A549 (cell line): ENCODE measurements around the gene STAT4. TPM values are rescaled to one million over a fixed set of nuclear protein-coding genes. Genes with fewer than 3 reads are reported as not detected.
A peak's percentile ranks its signal among the peaks of the same experiment; 100 is the strongest.

ENCODE experiments used
- ATAC-seq, 2 experiments: fragments of 200-7000 bp in 1 of 2; fragments of >200 bp in 1 of 2; cut with Nextera tagmentation in 1 of 2; cut with Tn5 transposase in 1 of 2; 3 replicates each; pipeline versions ENCODE4 v1.8.0 to v1.9.1; 2018 to 2020; ENCODE audit warnings: mild to moderate bottlenecking in 1 of 2, moderate library complexity in 1 of 2
- CTCF ChIA-PET: fragments of 300-600 bp; sonication (Branson Sonifier 250); formaldehyde crosslinking; extraction: SDS; loops from one replicate; lab custom pipeline; 2021; ENCODE audit warnings: antibody characterized with exemption, inconsistent platforms; lab: Yijun Ruan, JAX
- POLR2A ChIA-PET: fragments of 350-600 bp; formaldehyde crosslinking; extraction: SDS; loops from one replicate; lab custom pipeline; 2021; ENCODE audit warnings: antibody characterized with exemption, inconsistent platforms; lab: Yijun Ruan, JAX
- DNase-seq, 2 experiments: peaks; one replicate each; pipeline versions ENCODE4 v3.0.0 to v3.0.0-alpha.2; 2011 to 2016; ENCODE audit warnings: low read depth in 1 of 2, low spot score in 1 of 2
- FAIRE-seq: peaks from 2 replicates; lab custom pipeline; 2011; peaks lifted over from hg19 to GRCh38; lab: Jason Lieb, UNC
- H3K27ac ChIP-seq, 2 experiments: fragments of >200 bp; sonication (Bioruptor Twin); formaldehyde crosslinking; 3 replicates each; pipeline ENCODE4 v1.5.1; 2016 to 2017
- H3K4me1 ChIP-seq: fragments of >200 bp; sonication (Bioruptor Twin); formaldehyde crosslinking; 3 replicates; pipeline ENCODE4 v1.6.1; 2016
- H3K4me2 ChIP-seq: fragments of >200 bp; sonication (Bioruptor Twin); formaldehyde crosslinking; 3 replicates; pipeline ENCODE4 v1.6.1; 2016
- H3K4me3 ChIP-seq: fragments of >200 bp; sonication (Bioruptor Twin); formaldehyde crosslinking; 3 replicates; pipeline ENCODE4 v1.5.1; 2016
- H3K9me3 ChIP-seq: fragments of >200 bp; sonication (Bioruptor Twin); formaldehyde crosslinking; 3 replicates; pipeline ENCODE4 v1.6.1; 2016
- CBX2 ChIP-seq: fragments of 200-600 bp; sonication (generic); IDR thresholded peaks from 2 replicates; pipeline ENCODE4 v1.6.1; 2016; ENCODE audit warnings: low read depth, mild to moderate bottlenecking, borderline replicate concordance
- CEBPB ChIP-seq, 2 experiments: fragments of >200 bp in 1 of 2; sonication (Bioruptor Twin) in 1 of 2; formaldehyde crosslinking in 1 of 2; IDR thresholded peaks; 2 replicates each; pipeline ENCODE4 v1.6.1; 2012 to 2016
- EP300 ChIP-seq, 2 experiments: fragments of >200 bp; sonication (Bioruptor Twin); formaldehyde crosslinking; IDR thresholded peaks; 2 replicates in 1 of 2; 3 replicates in 1 of 2; pipeline ENCODE4 v1.6.1; 2016 to 2017
- FOSL2 ChIP-seq, 2 experiments: fragments of 450-650 bp in 1 of 2; fragments of >200 bp in 1 of 2; sonication (Bioruptor Twin) in 1 of 2; formaldehyde crosslinking; IDR thresholded peaks; 2 replicates each; pipeline versions ENCODE4 v1.5.0 to v1.6.1; 2016 to 2020; ENCODE audit warnings: mild to moderate bottlenecking in 1 of 2, moderate library complexity in 1 of 2
- GATA3 ChIP-seq: IDR thresholded peaks from 2 replicates; pipeline ENCODE4 v1.6.1; 2012; ENCODE audit warnings: borderline replicate concordance
- HOXB5 ChIP-seq: fragments of 250-450 bp; sonication (Bioruptor Pico); IDR thresholded peaks from 2 replicates; pipeline ENCODE4 v1.5.0; 2020; ENCODE audit warnings: mild to moderate bottlenecking, moderate library complexity
- JUNB ChIP-seq: fragments of >200 bp; sonication (Bioruptor Twin); formaldehyde crosslinking; IDR thresholded peaks from 2 replicates; pipeline ENCODE4 v1.6.1; 2016
- PBX3 ChIP-seq: IDR thresholded peaks from 2 replicates; pipeline ENCODE4 v1.6.1; 2012
- RAD21 ChIP-seq, 2 experiments: fragments of >200 bp in 1 of 2; sonication (Bioruptor Twin) in 1 of 2; formaldehyde crosslinking in 1 of 2; IDR thresholded peaks in 1 of 2; conservative IDR thresholded peaks in 1 of 2; 2 replicates in 1 of 2; 3 replicates in 1 of 2; pipeline ENCODE4 v1.6.1; 2012 to 2018; ENCODE audit warnings: inconsistent platforms in 1 of 2
- RNF2 ChIP-seq: fragments of 200-600 bp; sonication (generic); IDR thresholded peaks from 2 replicates; pipeline ENCODE4 v1.6.1; 2016; ENCODE audit warnings: low read depth, mild to moderate bottlenecking, antibody characterized with exemption, moderate library complexity, borderline replicate concordance
- USF2 ChIP-seq: fragments of 450-650 bp; IDR thresholded peaks from 2 replicates; pipeline ENCODE4 v1.6.1; 2014; ENCODE audit warnings: antibody characterized with exemption
- ZFP36 ChIP-seq: fragments of 450-650 bp; IDR thresholded peaks from 2 replicates; pipeline ENCODE4 v1.6.1; 2014; ENCODE audit warnings: borderline replicate concordance; ENCODE audit not compliant: partially characterized antibody
- ZNF302 ChIP-seq: fragments of 250-450 bp; sonication (Bioruptor Pico); IDR thresholded peaks from 2 replicates; pipeline ENCODE4 v1.9.0; 2021; ENCODE audit warnings: inconsistent platforms, mild to moderate bottlenecking, moderate library complexity
- WGBS: methylation state at CpG from one replicate; pipeline ENCODE4 v1.1.6; 2017; ENCODE audit errors: missing lambda C conversion rate; 5-methylcytosine and 5-hydroxymethylcytosine counted together
- polyA plus RNA-seq, 4 experiments: library from polyadenylated mRNA; depleted of rRNA in 3 of 4; stranded (reverse); fragments of >200 nt; fragmentation: RNase III in 1 of 4; extraction: RNeasy Plus Mini Kit Qiagen cat#74134 plus additional on column Dnase treatment in 1 of 4; gene quantifications; 2 replicates in 3 of 4; 3 replicates in 1 of 4; pipeline ENCODE4 v1.2.3, GENCODE V29; 2011 to 2017

The STAT4 gene
- polyA plus RNA-seq, 2 of the 4 experiments (the other 2 are of a cell fraction), result 11.6 to 34.4 TPM

DNA sequence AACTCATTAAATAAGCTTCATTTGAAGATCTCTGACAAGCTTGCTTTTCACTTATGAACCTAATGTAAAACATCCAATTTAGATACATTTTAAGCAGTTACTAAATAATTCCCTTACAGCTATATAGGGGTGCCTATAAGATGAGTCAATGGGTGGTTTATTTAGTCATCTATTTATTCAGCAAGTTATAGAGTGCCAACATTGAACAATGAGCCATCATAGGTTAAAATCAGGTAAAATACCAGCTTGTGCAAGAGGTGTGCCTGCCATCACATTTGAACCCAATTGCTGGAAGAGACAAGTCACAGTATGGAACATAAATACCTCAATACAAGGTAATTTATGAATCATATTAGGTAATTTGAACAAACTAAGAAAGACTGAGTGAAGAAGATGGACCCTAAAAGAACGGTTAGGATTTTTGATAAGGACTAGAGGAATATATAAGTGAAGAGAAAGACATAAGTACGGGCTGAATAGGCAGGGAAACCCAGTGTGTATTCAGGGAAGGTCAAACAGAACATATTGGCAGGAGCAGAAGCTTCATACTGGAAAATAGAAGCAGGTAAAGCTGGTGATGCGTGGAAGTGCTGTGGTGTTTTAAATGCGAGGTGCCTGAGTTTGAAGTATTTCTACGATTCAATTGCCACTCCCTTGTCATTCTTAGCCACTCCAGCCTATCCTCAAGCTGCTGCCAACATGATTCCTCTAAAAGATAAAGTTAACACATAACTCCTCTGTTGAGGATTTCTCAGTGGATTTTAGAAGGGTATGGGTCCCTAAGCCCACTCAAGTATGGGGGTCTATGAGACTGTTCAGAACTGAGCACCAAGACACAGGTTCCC lies 18.9 kb upstream of the STAT4 start (continued):
- peak in 1 of 2 experiments; percentile 25; a peak in 3 of 5 replicates for TF ChIP-seq RAD21 (conservative IDR thresholded peaks at IDR 0.05 in 1 of 2, IDR thresholded peaks at IDR 0.05 in 1 of 2)
- no peak for TF ChIP-seq ZFP36
- TF ChIP-seq, all 56 proteins: peak for 11

DNA sequence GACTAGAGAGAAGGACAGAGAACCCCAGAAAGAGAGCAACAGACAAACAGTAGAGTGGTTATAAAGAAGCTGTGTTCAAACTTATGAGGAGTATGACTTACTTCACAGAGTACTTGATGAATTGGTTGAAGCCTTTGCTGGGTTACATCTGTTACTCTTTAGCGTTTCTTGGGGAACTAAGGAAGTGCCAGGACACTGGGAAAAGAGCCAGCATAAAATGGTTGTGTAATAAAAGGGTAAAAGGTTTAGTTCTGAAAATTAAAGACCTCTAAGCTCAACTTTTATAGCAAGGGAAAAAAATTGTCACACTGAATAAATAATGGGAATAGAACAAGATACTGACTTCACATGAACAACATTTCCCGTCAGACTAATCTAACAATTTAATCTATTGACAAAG lies 17.0 kb upstream of the STAT4 start:
- Histone ChIP-seq H3K4me3 (no peak overlapping the region), H3K4me2 (peak overlapping the region; percentile 69), H3K9me3 (no peaks in the 10 kb centered on the region), H3K27ac (peak overlapping the region; percentile 85 to 95), H3K4me1 (peaks cover 75% of the 10 kb centered on the region)
- WGBS, result 28% methylated on average over 2 of the region's 2 CpGs
- FAIRE-seq (no peak), ATAC-seq (no peak), DNase-seq (peak in 1 of 2 experiments; percentile 46)
- ChIA-PET CTCF (interaction anchor here (1.0 to 11.8 kb wide), 7 partner anchors 12 to 356 kb away, joined by 4 to 172 read pairs (median 17); no protein-coding TSS in a partner anchor), POLR2A (no interaction called here)
- TF ChIP-seq PBX3 (no peak), CBX2 (no peak), HOXB5 (no peak), RNF2 (no peak), ZFP36 (no peak), CEBPB (IDR thresholded peaks at IDR 0.05) (peak in 1 of 2 experiments; percentile 68; a peak in 2 of 4 replicates)

- H3K4me3 ChIP-seq, result no peak overlapping the region
- H3K4me2 ChIP-seq, result peak overlapping the region; percentile 69
- ChIA-PET POLR2A (no interaction called here), CTCF (interaction anchor here (1.1 to 11.8 kb wide), 12 partner anchors 11 to 357 kb away, joined by 3 to 172 read pairs (median 21); no protein-coding TSS in a partner anchor)
- H3K9me3 ChIP-seq, result no peaks in the 10 kb centered on the region
- H3K4me1 ChIP-seq, result peaks cover 67% of the 10 kb centered on the region
- 67% methylated on average over 4 of the region's 4 CpGs for WGBS
- ATAC-seq, result no peak
- TF ChIP-seq FOSL2 (IDR thresholded peaks at IDR 0.05), result no peak
- TF ChIP-seq FOSL2 (CRISPR knock-in tag; IDR thresholded peaks at IDR 0.05), result peak; percentile 35; the same call in 1 of the 2 replicates
- no peak for TF ChIP-seq GATA3
- DNase-seq, result no peak
- FAIRE-seq, result no peak
- peak overlapping the region; percentile 85 to 95 for H3K27ac ChIP-seq
These were observed 16.1 kb upstream of the STAT4 start for GRCh38 chr2:191166756-191167445.

- peak; percentile 33 to 67; a peak in 4 of 6 replicates for ATAC-seq
- whole genome bisulfite sequencing, result 39% methylated on average over 4 of the region's 4 CpGs
These were observed 15.4 kb upstream of the STAT4 start for GRCh38 chr2:191166111-191166755.

More at GRCh38 chr2:191166111-191166755, 15.4 kb upstream of the STAT4 start:
- H3K9me3 ChIP-seq, result no peaks in the 10 kb centered on the region
- H3K4me3 ChIP-seq, result no peak overlapping the region
- TF ChIP-seq GATA3 (peak; percentile 54; the same call in 1 of the 2 replicates), USF2 (no peak), ZNF302 (CRISPR knock-in tag) (no peak), FOSL2 (IDR thresholded peaks at IDR 0.05) (no peak), FOSL2 (CRISPR knock-in tag; IDR thresholded peaks at IDR 0.05) (peak; percentile 6; the same call in 1 of the 2 replicates), EP300 (IDR thresholded peaks at IDR 0.05) (peak in 1 of 2 experiments; percentile 35; a peak in 1 of 5 replicates), JUNB (0 out of 2 replicates have a peak, but pooled peaks have one; percentile 13), CEBPB (IDR thresholded peaks at IDR 0.05) (peak; percentile 61 to 71)
- no peak for FAIRE-seq
- peak in 1 of 2 experiments; percentile 62 for DNase-seq
- CTCF ChIA-PET, result interaction anchor here (0.7 to 11.8 kb wide), 19 partner anchors 11 to 357 kb away, joined by 3 to 172 read pairs (median 7); partner anchors contain the start of gene MYO1B
- POLR2A ChIA-PET, result no interaction called here
- H3K27ac ChIP-seq, result peak overlapping the region; percentile 85 to 95
- H3K4me1 ChIP-seq, result peaks cover 61% of the 10 kb centered on the region
- H3K4me2 ChIP-seq, result peak overlapping the region; percentile 69
